CD14-positive monocyte (primary cell): ENCODE measurements around the gene ACRV1. TPM values are rescaled to one million over a fixed set of nuclear protein-coding genes. Genes with fewer than 3 reads are reported as not detected.

ENCODE experiments used
- DNase-seq, 3 donors: peaks; one replicate each; pipeline ENCODE4 v3.0.0-alpha.2; 2011 to 2022
- H2AFZ ChIP-seq: 2 replicates; pipeline ENCODE4 v1.6.0; 2012; ENCODE audit warnings: mild to moderate bottlenecking, low read depth, low read length, inconsistent platforms; ENCODE audit not compliant: insufficient read depth, poor library complexity, severe bottlenecking
- H3K27ac ChIP-seq, 2 donors: 1 replicate in 1 of 2; 2 replicates in 1 of 2; pipeline ENCODE4 v1.5.1; 2012 to 2013; ENCODE audit warnings: low read length in 2 of 2, control low read depth in 1 of 2, inconsistent platforms in 1 of 2, low read depth in 1 of 2, mild to moderate bottlenecking in 1 of 2
- H3K27me3 ChIP-seq, 2 donors: one replicate each; pipeline versions ENCODE4 v1.6.0 to v1.6.1; 2011 to 2013; ENCODE audit warnings: low read length in 2 of 2; ENCODE audit not compliant: control insufficient read depth in 2 of 2, insufficient read depth in 2 of 2
- H3K36me3 ChIP-seq, 2 donors: replicated peaks in 1 of 2; 1 replicate in 1 of 2; 2 replicates in 1 of 2; pipeline versions ENCODE4 v1.5.1 to v1.6.1; 2012 to 2013; ENCODE audit warnings: low read length in 2 of 2, control low read depth in 1 of 2, inconsistent platforms in 1 of 2, mild to moderate bottlenecking in 1 of 2; ENCODE audit not compliant: insufficient read depth in 2 of 2, control insufficient read depth in 1 of 2
- H3K4me1 ChIP-seq, 2 donors: 1 replicate in 1 of 2; 2 replicates in 1 of 2; pipeline versions ENCODE4 v1.5.1 to v1.6.1; 2012 to 2013; ENCODE audit warnings: low read length in 2 of 2, control low read depth in 1 of 2, inconsistent platforms in 1 of 2, mild to moderate bottlenecking in 1 of 2, moderate library complexity in 1 of 2; ENCODE audit not compliant: insufficient read depth in 2 of 2, control insufficient read depth in 1 of 2
- H3K4me2 ChIP-seq: replicated peaks from 2 replicates; pipeline ENCODE3; 2012; ENCODE audit warnings: low read length, moderate library complexity, mild to moderate bottlenecking; ENCODE audit not compliant: poor library complexity, severe bottlenecking; ENCODE audit errors: extremely low read depth
- H3K4me3 ChIP-seq, 3 experiments: fragments of 200-600 bp in 1 of 3; sonication (generic) in 1 of 3; replicated peaks in 1 of 3; 1 replicate in 2 of 3; 2 replicates in 1 of 3; pipeline ENCODE4 v1.5.1; 2011 to 2013; ENCODE audit warnings: low read length in 3 of 3, mild to moderate bottlenecking in 3 of 3, control low read depth in 2 of 3, low read depth in 2 of 3, inconsistent platforms in 1 of 3, moderate library complexity in 1 of 3
- H3K79me2 ChIP-seq: 2 replicates; pipeline ENCODE4 v1.6.0; 2012; ENCODE audit warnings: mild to moderate bottlenecking, control low read depth, inconsistent platforms, low read length, moderate library complexity; ENCODE audit not compliant: insufficient read depth
- H3K9ac ChIP-seq: 2 replicates; pipeline ENCODE4 v1.6.0; 2017; ENCODE audit warnings: low read length, mild to moderate bottlenecking; ENCODE audit not compliant: insufficient read depth, poor library complexity, severe bottlenecking
- H3K9me3 ChIP-seq, 2 donors: replicated peaks in 1 of 2; 1 replicate in 1 of 2; 2 replicates in 1 of 2; pipeline versions ENCODE4 v1.5.1 to v1.6.1; 2012 to 2013; ENCODE audit warnings: low read length in 2 of 2, control low read depth in 1 of 2; ENCODE audit not compliant: control insufficient read depth in 1 of 2, insufficient read depth in 1 of 2
- H4K20me1 ChIP-seq: 2 replicates; pipeline ENCODE4 v1.6.0; 2012; ENCODE audit warnings: mild to moderate bottlenecking, low read length, control low read depth, moderate library complexity; ENCODE audit not compliant: insufficient read depth
- H3K27ac Mint-ChIP-seq, 7 donors: one replicate each; pipeline ENCODE4 v1.8.0; 2020; ENCODE audit warnings: mild to moderate bottlenecking in 7 of 7, mixed read lengths in 7 of 7, moderate library complexity in 6 of 7, inconsistent platforms in 2 of 7
- H3K27me3 Mint-ChIP-seq, 3 donors: one replicate each; pipeline ENCODE4 v1.8.0; 2021 to 2022; ENCODE audit warnings: low read depth in 3 of 3, mild to moderate bottlenecking in 3 of 3, mixed read lengths in 3 of 3, moderate library complexity in 3 of 3, inconsistent platforms in 1 of 3
- H3K36me3 Mint-ChIP-seq, 2 donors: one replicate each; pipeline ENCODE4 v1.8.0; 2020; ENCODE audit warnings: mixed read lengths in 2 of 2, inconsistent platforms in 1 of 2, mild to moderate bottlenecking in 1 of 2
- H3K4me1 Mint-ChIP-seq: one replicate; pipeline ENCODE4 v1.8.0; 2020; ENCODE audit warnings: mild to moderate bottlenecking, mixed read lengths
- H3K4me3 Mint-ChIP-seq, 2 donors: one replicate each; pipeline ENCODE4 v1.8.0; 2020; ENCODE audit warnings: mild to moderate bottlenecking in 2 of 2, mixed read lengths in 2 of 2, moderate library complexity in 1 of 2
- H3K9me3 Mint-ChIP-seq, 7 donors: one replicate each; pipeline ENCODE4 v1.8.0; 2020 to 2022; ENCODE audit warnings: mixed read lengths in 7 of 7, mild to moderate bottlenecking in 6 of 7, moderate library complexity in 6 of 7, inconsistent platforms in 2 of 7
- CTCF ChIP-seq: fragments of 200-600 bp; IDR thresholded peaks from one replicate; pipeline ENCODE4 v1.8.0; 2022; ENCODE audit warnings: antibody characterized with exemption, mild to moderate bottlenecking
- WGBS: methylation state at CpG from one replicate; pipeline ENCODE4 v1.1.5; 2013; ENCODE audit warnings: missing lambda C conversion rate; ENCODE audit not compliant: insufficient coverage; 5-methylcytosine and 5-hydroxymethylcytosine counted together
- intact Hi-C, 2 donors: fragments of 100-400 bp; cut with micrococcal nuclease; formaldehyde crosslinking; loops; one replicate each; pipeline versions ENCODE4 v1.15.0 to v1.15.1; 2023
- polyA plus RNA-seq, 3 donors: library from polyadenylated mRNA; depleted of rRNA in 1 of 3; unstranded in 2 of 3; stranded (reverse) in 1 of 3; fragments of 300-500 nt in 2 of 3; fragments of >200 nt in 1 of 3; fragmentation: Illumina TruSeq in 2 of 3; gene quantifications; 1 replicate in 2 of 3; 2 replicates in 1 of 3; pipeline ENCODE4 v1.2.3, GENCODE V29; 2012 to 2021

Gene ACRV1
- polyA plus RNA-seq, 3 donors, result not detected

GRCh38 chr11:125624756-125625213, 55.9 kb downstream of the ACRV1 start, which contains the start of gene CHEK1:
CHEK1 (plus strand) TSS chr11:125625163; CDS start chr11:125626769, 1,606 bp downstream.
- H3K27me3 ChIP-seq, result no peaks in the 10 kb centered on the region
- H3K27ac Mint-ChIP-seq, result peak within 1 kb of the TSS; percentile 94 to 99 (median 98)
- H3K4me1 ChIP-seq, result peaks cover 17 to 23% of the 10 kb centered on the region in 2 donors
- no peaks in the 10 kb centered on the region for H3K9me3 ChIP-seq
- peak within 1 kb of the TSS; percentile 90 to 94 for H3K27ac ChIP-seq
- intact Hi-C loops, result no loop called here
- peaks cover 22 to 36% of the 10 kb centered on the region in 2 donors for H3K36me3 Mint-ChIP-seq
- H2AFZ ChIP-seq, result peak within 1 kb of the TSS; percentile 94
- H3K27me3 Mint-ChIP-seq, result peaks cover 0 to 2% (median 0%) of the 10 kb centered on the region in 3 donors
- H4K20me1 ChIP-seq, result no peaks in the 10 kb centered on the region
- H3K36me3 ChIP-seq, result peaks cover 24 to 27% of the 10 kb centered on the region in 2 donors
- WGBS, result 74% methylated on average over 2 of the region's 9 CpGs
- H3K79me2 ChIP-seq, result peaks cover 32% of the 10 kb centered on the region
- DNase-seq, result no peak
- H3K4me3 Mint-ChIP-seq, result peak within 1 kb of the TSS; percentile 91 to 97
- peak within 1 kb of the TSS; percentile 75 to 97 (median 96) for H3K4me3 ChIP-seq
- H3K9me3 Mint-ChIP-seq, result no peaks in the 10 kb centered on the region
- H3K4me1 Mint-ChIP-seq, result peaks cover 15% of the 10 kb centered on the region
- TF ChIP-seq CTCF, result no peak
- peak within 1 kb of the TSS; percentile 100 for H3K4me2 ChIP-seq
- H3K9ac ChIP-seq, result peak within 1 kb of the TSS; percentile 86

- H3K4me2 ChIP-seq, result no peak overlapping the region
- no peak for DNase-seq
- H3K4me1 Mint-ChIP-seq, result peaks cover 15% of the 10 kb centered on the region
- H2AFZ ChIP-seq, result no peak overlapping the region
- H3K27me3 Mint-ChIP-seq, result peaks cover 0 to 2% (median 0%) of the 10 kb centered on the region in 3 donors
- no peaks in the 10 kb centered on the region for H3K27me3 ChIP-seq
- H3K79me2 ChIP-seq, result peaks cover 28% of the 10 kb centered on the region
- H3K27ac Mint-ChIP-seq, result no peak overlapping the region
- no CpG with 5 or more reads among the region's 1 CpG for WGBS
- H4K20me1 ChIP-seq, result no peaks in the 10 kb centered on the region
- intact Hi-C loops, result no loop called here
- H3K4me1 ChIP-seq, result peaks cover 17 to 23% of the 10 kb centered on the region in 2 donors
- TF ChIP-seq CTCF, result no peak
- peaks cover 42% of the 10 kb centered on the region in 2 donors for H3K36me3 ChIP-seq
- H3K9me3 Mint-ChIP-seq, result no peaks in the 10 kb centered on the region
- H3K9me3 ChIP-seq, result no peaks in the 10 kb centered on the region
- no peak overlapping the region for H3K4me3 ChIP-seq
- H3K36me3 Mint-ChIP-seq, result peaks cover 38 to 45% of the 10 kb centered on the region in 2 donors
- H3K27ac ChIP-seq, result no peak overlapping the region
- no peak overlapping the region for H3K4me3 Mint-ChIP-seq
- no peak overlapping the region for H3K9ac ChIP-seq
Observed at GRCh38 chr11:125623064-125623463, 57.6 kb downstream of the ACRV1 start.
